HS-27A (cell line): ENCODE data around the gene USP53.
"Not testable (repeated sequence)": the region's sequence is repeated elsewhere in the genome, so short reads cannot be mapped to it uniquely, and the experiment has no call there.

Source experiments
- DNase-seq: peaks from one replicate; pipeline ENCODE4 v3.0.0-alpha.2; 2012; ENCODE audit warnings: low read depth, missing footprints

The USP53 gene

DNA sequence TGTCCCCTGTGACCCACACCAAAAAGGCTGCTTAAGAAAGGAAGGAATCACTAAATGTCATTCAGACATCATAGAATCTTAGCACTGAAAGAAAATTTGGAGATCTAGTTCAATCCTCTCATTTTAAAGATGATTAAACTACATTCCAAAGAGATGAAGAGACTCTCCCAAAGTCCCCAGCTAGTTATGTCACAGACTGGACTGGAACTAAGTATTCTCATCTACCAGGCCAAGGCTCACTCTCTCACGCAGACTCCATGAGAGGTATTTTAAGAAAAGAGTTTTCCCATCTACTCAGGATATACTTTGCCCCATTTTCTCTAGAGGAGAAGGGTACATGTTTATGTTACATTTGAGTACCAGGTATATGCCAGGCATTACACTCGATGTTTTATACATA lies 102.5 kb downstream of the USP53 start:
- DNase-seq = no peak

DNA sequence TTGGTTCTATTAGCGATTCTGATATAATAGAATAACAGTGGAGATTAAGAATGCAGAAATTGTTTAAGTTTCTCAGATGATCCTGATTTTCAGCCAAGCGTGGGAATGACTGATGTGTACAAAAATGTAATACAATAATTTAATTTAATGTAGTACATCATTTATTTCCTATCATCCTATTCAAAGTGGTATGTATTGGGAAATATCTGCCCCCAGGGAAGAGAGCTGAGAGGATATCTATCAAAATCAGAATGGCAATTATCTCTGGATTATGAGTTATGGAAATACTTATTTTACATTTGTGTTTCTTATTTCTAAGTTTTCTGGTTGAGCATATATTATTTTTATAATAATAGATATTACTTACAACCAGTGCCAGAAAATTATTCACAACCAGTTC lies 105.5 kb downstream of the USP53 start:
- DNase-seq = no peak

DNA sequence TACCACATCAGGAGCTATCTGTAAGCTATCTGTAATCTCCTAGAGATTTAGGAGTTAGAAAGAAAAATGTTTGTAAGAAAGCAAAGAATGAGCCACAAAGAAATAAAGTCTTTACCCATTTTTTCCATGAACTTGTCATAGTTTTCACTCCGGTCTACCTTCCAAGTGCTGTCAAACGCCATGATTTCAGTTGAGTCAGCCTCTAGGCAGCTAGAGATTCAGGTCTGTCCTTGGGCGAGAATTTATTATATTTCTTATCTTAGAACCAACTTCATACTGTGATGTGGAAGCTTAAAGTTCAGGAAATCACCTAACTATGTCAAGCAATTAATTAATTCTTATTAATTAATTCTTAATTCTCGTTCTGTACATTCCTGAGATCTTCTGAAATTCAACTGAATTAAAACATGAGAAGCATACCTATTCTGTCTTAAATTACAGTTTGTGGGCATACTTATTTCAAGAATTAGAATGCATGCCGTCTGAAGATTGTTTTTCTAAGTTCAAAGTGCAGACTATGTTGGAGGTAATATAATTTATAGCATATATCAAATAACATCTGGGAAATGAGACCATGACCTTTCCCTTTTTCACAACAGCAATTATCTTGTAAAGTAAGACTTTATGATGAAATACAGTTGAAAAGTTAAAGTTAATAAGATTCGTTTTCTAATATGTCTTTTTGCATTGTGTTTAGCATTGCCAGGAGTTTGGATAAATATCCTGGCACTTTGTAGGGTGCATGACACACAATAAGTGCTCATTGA lies 109.6 kb downstream of the USP53 start, which contains the start of gene FABP2:
FABP2 (minus strand) TSS at position 218 of the 767 bp plus-strand sequence; CDS start at position 182, 36 bp downstream.
- no peak for DNase-seq

DNA sequence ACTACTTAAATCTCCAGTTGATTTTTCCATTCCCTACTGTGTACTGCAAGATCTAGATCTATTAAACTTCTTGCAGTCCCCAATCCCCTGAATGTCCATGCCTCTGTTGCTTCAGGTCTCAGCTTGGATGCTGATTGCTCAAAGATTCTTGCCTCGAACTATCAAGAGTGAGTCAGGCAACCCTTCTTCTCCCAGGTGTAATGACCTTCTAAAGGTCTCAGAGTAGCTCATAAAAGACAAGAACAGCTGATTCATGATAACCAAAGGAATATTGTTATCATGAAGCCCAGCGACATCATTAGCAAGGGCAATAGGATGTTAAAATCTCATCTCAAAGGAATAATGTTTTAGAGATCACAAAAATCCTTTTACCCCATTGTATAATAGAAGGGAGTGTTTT lies 116.2 kb downstream of the USP53 start:
- no peak for DNase-seq

DNA sequence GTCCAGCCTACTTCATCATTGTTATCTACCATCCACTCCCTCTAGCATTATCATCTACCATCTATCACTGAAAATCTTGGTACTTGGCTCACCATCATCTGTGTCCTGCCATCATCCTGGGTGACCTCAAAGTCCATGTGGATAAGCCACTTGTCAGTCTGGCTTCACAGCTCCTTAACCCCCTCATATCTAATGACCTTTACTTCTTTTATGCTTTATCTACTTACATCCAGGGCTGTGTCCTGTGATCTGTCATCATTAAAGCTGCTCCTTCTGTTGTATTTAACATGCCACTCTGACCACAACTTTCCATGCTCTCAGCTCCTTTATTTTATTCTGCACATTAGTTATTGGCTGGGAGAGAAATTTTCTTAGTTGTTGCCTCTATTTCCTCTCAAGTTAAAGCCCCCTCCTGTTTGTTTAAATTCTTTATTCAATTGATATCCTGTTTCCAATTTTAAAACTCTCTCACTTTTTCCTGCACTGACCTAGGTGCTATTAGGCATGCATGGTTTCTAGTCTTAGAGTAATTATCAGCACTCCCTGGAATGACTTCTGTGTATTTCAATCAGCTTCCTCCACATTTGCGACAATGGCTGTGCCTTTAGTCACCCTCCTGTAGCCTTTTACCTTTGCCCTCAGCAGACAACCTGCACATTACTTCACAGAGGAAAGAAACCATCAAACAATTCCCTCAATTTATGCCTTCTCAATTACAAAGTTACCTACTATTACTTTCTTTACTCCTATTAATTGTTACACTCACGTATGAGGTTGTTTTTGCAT lies 117.5 kb downstream of the USP53 start:
- DNase-seq = no peak

DNA sequence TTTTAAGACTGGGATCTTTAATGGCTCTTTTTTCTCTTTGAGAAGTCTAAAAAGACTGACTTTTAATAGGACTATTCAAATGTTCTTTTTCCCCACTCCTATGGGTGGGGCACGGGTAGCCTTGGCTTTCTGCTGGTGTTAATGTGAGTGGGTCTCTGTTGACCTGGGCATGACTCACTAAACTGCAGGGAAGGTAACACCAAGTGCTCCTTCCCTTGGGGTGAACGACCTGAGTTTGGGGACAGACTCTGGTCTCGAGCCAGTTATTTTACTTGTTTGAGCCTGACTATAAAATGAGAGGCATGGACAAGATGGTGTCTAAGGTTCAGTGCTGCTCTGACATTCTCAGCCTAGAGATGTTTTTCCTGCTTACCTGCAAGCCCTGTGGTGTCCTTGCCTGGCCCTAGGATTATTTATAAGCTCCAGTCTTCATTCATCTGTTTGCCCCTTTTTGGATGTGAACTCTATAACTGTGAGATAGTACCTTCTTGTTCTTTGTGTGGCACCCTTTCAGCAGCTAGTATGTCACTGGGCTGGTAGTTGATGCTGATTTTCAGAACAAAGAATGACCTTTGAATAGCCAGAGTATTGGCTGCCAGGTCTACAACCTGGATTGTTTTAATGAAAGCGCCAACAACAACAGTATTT lies 123.9 kb downstream of the USP53 start:
- DNase-seq = not testable (repeated sequence)

DNA sequence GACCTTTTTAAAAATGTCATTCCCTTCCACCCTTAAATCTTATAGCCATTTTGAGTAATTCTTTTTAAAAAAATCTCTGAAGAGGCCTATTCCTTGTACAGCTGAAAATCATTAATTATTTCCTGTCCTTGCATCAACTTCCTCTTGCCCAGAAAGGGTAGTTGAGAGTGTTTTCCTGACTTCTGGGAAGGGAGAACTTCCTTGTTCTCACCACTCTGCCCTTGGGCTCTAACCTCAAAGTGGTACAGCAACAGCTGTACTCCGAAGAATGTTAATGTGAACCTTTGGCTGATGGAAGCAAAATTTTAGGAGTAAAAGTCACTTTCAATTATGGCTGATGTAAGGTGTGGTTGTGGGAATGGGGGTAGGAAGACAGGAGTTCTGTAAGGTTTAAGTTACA lies 124.5 kb downstream of the USP53 start:
- no peak for DNase-seq

DNA sequence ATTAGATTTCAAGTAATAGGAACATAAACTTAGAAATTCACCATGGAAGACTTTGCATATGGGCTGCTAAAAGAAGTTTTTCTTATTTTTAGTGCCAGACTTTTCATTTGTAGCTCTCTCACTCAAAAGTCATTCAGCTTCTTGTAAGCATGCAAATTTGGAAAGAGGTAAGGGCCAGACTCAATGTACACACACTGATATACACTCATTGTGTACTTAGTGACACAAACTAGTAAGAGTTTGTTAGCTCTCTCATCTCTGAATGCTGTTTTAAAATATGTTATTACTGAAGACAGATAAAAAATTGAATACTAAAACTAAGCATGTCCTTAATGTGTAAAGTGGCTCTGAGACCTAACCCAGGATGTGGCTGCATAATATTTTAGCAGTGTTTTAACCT lies 127.4 kb downstream of the USP53 start:
- DNase-seq = not testable (repeated sequence)

DNA sequence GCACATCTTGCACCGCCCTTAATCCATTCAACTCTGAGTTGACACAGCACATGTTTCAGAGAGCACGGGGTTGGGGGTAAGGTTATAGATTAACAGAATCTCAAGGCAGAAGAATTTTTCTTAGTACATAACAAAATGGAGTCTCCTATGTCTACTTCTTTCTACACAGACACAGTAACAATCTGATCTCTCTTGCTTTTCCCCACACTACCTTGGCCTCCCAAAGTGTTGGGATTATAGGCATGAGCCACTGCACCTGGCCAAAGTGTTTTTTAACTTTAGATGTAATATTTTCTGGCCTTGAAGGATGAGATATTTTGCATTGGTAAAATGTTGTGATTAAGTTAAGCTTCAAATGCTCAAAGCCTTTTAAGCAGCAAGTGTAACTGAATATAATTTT lies 130.8 kb downstream of the USP53 start:
- not testable (repeated sequence) for DNase-seq
